Inflammatory macrophage treated with lipopolysaccharide for 1 hour (primary cell): ENCODE data around the gene OR51T1.
"Not testable (repeated sequence)": the region's sequence is repeated elsewhere in the genome, so short reads cannot be mapped to it uniquely, and the experiment has no call there.

ENCODE experiments used
- DNase-seq, 2 donors: peaks; one replicate each; pipeline ENCODE4 v3.0.0-alpha.2; 2020 to 2022

Gene OR51T1

GRCh38 chr11:4881860-4882500 is at the start of gene OR51T1:
Gene OR51T1, plus strand, starts transcription at chr11:4881900. Its CDS starts 0 bp downstream, at chr11:4881900.
- DNase-seq, result no peak

- no peak for DNase-seq
These were observed 41.7 kb upstream of the OR51T1 start for GRCh38 chr11:4839851-4840549.

GRCh38 chr11:4848908-4849532 is 32.7 kb upstream of the OR51T1 start, which contains the start of gene OR51S1:
Gene OR51S1, minus strand, starts transcription at chr11:4849208. Its CDS starts 0 bp downstream, at chr11:4849208.
- DNase-seq, result no peak

- no peak for DNase-seq
These were observed 30.7 kb upstream of the OR51T1 start for GRCh38 chr11:4851033-4851432.

- DNase-seq, result not testable (repeated sequence)
These were observed 27.4 kb upstream of the OR51T1 start for GRCh38 chr11:4854286-4854685.

- DNase-seq, result no peak
These were observed 19.1 kb upstream of the OR51T1 start for GRCh38 chr11:4862447-4863236.

- no peak for DNase-seq
These were observed 17.8 kb upstream of the OR51T1 start for GRCh38 chr11:4863876-4864275.

GRCh38 chr11:4865855-4866254 is 15.8 kb upstream of the OR51T1 start:
- no peak for DNase-seq

- no peak for DNase-seq
These were observed 512 bp upstream of the OR51T1 start for GRCh38 chr11:4881188-4881587.

- no peak for DNase-seq
These were observed 843 bp downstream of the OR51T1 start for GRCh38 chr11:4882543-4882942.

GRCh38 chr11:4884361-4884760 is 2.7 kb downstream of the OR51T1 start:
- DNase-seq, result no peak

- DNase-seq, result no peak
These were observed 4.5 kb downstream of the OR51T1 start for GRCh38 chr11:4886186-4886585.

- DNase-seq, result no peak
These were observed 5.9 kb downstream of the OR51T1 start for GRCh38 chr11:4887591-4887990.

GRCh38 chr11:4890279-4890678 is 8.6 kb downstream of the OR51T1 start:
- no peak for DNase-seq

GRCh38 chr11:4891996-4892640 is 10.4 kb downstream of the OR51T1 start:
- no peak for DNase-seq

GRCh38 chr11:4903484-4903883 is 21.8 kb downstream of the OR51T1 start, which contains the start of gene OR51A7:
Gene OR51A7, plus strand, starts transcription at chr11:4903783. Its CDS starts 3,587 bp downstream, at chr11:4907370.
- no peak for DNase-seq

- no peak for DNase-seq
These were observed 34.9 kb downstream of the OR51T1 start for GRCh38 chr11:4916581-4916980.

GRCh38 chr11:4919250-4919649 is 37.5 kb downstream of the OR51T1 start, which contains the start of gene OR51G2:
Gene OR51G2, minus strand, starts transcription at chr11:4919350. Its CDS starts 3,687 bp downstream, at chr11:4915663.
- DNase-seq, result no peak

GRCh38 chr11:4921796-4922195 is 40.1 kb downstream of the OR51T1 start:
- no peak for DNase-seq

GRCh38 chr11:4922304-4922703 is 40.6 kb downstream of the OR51T1 start:
- DNase-seq, result no peak

GRCh38 chr11:4924239-4924638 is 42.5 kb downstream of the OR51T1 start, which contains the start of gene OR51G1:
Gene OR51G1, minus strand, starts transcription at chr11:4924339. Its CDS starts 0 bp downstream, at chr11:4924339.
- DNase-seq, result no peak

- DNase-seq, result no peak
These were observed 44.9 kb downstream of the OR51T1 start for GRCh38 chr11:4926608-4927007.
